GM19025 (cell line): ENCODE data around the gene RGS4.

ENCODE experiments used
- ATAC-seq: cut with Tn5 transposase; IDR thresholded peaks from one replicate; pipeline ENCODE4 v1.9.1; 2021; ENCODE audit warnings: mild to moderate bottlenecking, low read depth, moderate library complexity; ENCODE audit not compliant: unreplicated experiment

The RGS4 gene

GRCh38 chr1:163094589-163094988, 25.4 kb downstream of the RGS4 start:
- ATAC-seq = no peak

- ATAC-seq = no peak
These were observed 26.1 kb downstream of the RGS4 start for GRCh38 chr1:163095213-163095612.

GRCh38 chr1:163102590-163102989, 33.4 kb downstream of the RGS4 start:
- no peak for ATAC-seq

- no peak for ATAC-seq
These were observed 35.4 kb downstream of the RGS4 start for GRCh38 chr1:163104385-163105099.

- ATAC-seq = no peak
These were observed 37.3 kb downstream of the RGS4 start for GRCh38 chr1:163106364-163106987.

- no peak for ATAC-seq
These were observed 38.5 kb downstream of the RGS4 start for GRCh38 chr1:163107655-163108054.

- ATAC-seq = no peak
These were observed 46.7 kb downstream of the RGS4 start for GRCh38 chr1:163115887-163116286.

- no peak for ATAC-seq
These were observed 50.5 kb downstream of the RGS4 start for GRCh38 chr1:163119707-163120106.

GRCh38 chr1:163120372-163120771, 51.2 kb downstream of the RGS4 start:
- no peak for ATAC-seq

GRCh38 chr1:163124812-163125211, 55.7 kb downstream of the RGS4 start:
- ATAC-seq = no peak
